IMR-90 (cell line): ENCODE data around the gene SLC9A9. TPM values are rescaled to one million over a fixed set of nuclear protein-coding genes. Genes with fewer than 3 reads are reported as not detected.

Source experiments
- ATAC-seq: fragments of 200-7000 bp; cut with Tn5 transposase; 2 replicates; pipeline ENCODE4 v1.9.1; 2020; ENCODE audit warnings: low read depth, mild to moderate bottlenecking, moderate library complexity
- BruUV-seq: library from RNA; stranded (reverse); fragments of 400-500 nt; replicated peaks from 2 replicates; lab custom pipeline; 2021; lab: Mats Ljungman, UMichigan
- CTCF ChIA-PET: fragments of 300-600 bp; formaldehyde crosslinking; extraction: SDS; loops from one replicate; lab custom pipeline; 2021; ENCODE audit warnings: antibody characterized with exemption; lab: Yijun Ruan, JAX
- POLR2A ChIA-PET: fragments of 300-600 bp; sonication (Branson Sonifier 250); formaldehyde crosslinking; loops from one replicate; lab custom pipeline; 2022; ENCODE audit warnings: antibody characterized with exemption; ENCODE audit not compliant: unreplicated experiment; lab: Charles Lee
- DNase-seq: peaks from one replicate; pipeline ENCODE4 v3.0.0; 2013
- H2AFZ ChIP-seq: replicated peaks from 2 replicates; pipeline ENCODE3; 2013; ENCODE audit warnings: low read length, mild to moderate bottlenecking; ENCODE audit not compliant: poor library complexity
- H2AK5ac ChIP-seq: 2 replicates; pipeline ENCODE4 v1.6.1; 2013; ENCODE audit warnings: low read depth, low read length, inconsistent platforms
- H2AK9ac ChIP-seq: replicated peaks from 2 replicates; pipeline ENCODE3; 2013; ENCODE audit warnings: mild to moderate bottlenecking, low read depth, low read length, moderate library complexity; ENCODE audit not compliant: poor library complexity
- H2BK120ac ChIP-seq: 2 replicates; pipeline ENCODE4 v1.6.1; 2013; ENCODE audit warnings: low read depth, low read length, inconsistent platforms
- H2BK15ac ChIP-seq: 3 replicates; pipeline ENCODE4 v1.6.1; 2013; ENCODE audit warnings: low read depth, low read length, inconsistent platforms
- H2BK20ac ChIP-seq: 2 replicates; pipeline ENCODE4 v1.6.1; 2013; ENCODE audit warnings: low read depth, mild to moderate bottlenecking, inconsistent platforms, low read length, moderate library complexity
- H2BK5ac ChIP-seq: 2 replicates; pipeline ENCODE4 v1.6.1; 2013; ENCODE audit warnings: mild to moderate bottlenecking, low read depth, low read length, inconsistent platforms; ENCODE audit not compliant: poor library complexity, severe bottlenecking
- H3K14ac ChIP-seq: replicated peaks from 2 replicates; pipeline ENCODE4 v1.6.1; 2013; ENCODE audit warnings: low read depth, low read length, inconsistent platforms
- H3K18ac ChIP-seq: 2 replicates; pipeline ENCODE4 v1.6.1; 2013; ENCODE audit warnings: low read depth, low read length, control low read depth
- H3K23ac ChIP-seq: 2 replicates; pipeline ENCODE4 v1.6.1; 2013; ENCODE audit warnings: low read depth, low read length, inconsistent platforms
- H3K27ac ChIP-seq: 2 replicates; pipeline ENCODE4 v1.5.1; 2013; ENCODE audit warnings: mild to moderate bottlenecking, control low read depth, low read length; ENCODE audit not compliant: insufficient read depth
- H3K27me3 ChIP-seq: 2 replicates; pipeline ENCODE4 v1.6.1; 2013; ENCODE audit warnings: low read length; ENCODE audit not compliant: control insufficient read depth, insufficient read depth
- H3K36me3 ChIP-seq: 2 replicates; pipeline ENCODE4 v1.6.1; 2013; ENCODE audit warnings: low read length, mixed read lengths; ENCODE audit not compliant: control insufficient read depth, insufficient read depth
- H3K4ac ChIP-seq: 2 replicates; pipeline ENCODE4 v1.6.1; 2013; ENCODE audit warnings: low read depth, low read length, inconsistent platforms
- H3K4me1 ChIP-seq: 2 replicates; pipeline ENCODE4 v1.6.1; 2013; ENCODE audit warnings: low read length, mixed read lengths; ENCODE audit not compliant: control insufficient read depth, insufficient read depth
- H3K4me2 ChIP-seq: 2 replicates; pipeline ENCODE4 v1.6.1; 2013; ENCODE audit warnings: low read depth, mild to moderate bottlenecking, control low read depth, low read length, moderate library complexity
- H3K4me3 ChIP-seq: 2 replicates; pipeline ENCODE4 v1.5.1; 2013; ENCODE audit warnings: low read depth, mild to moderate bottlenecking, control low read depth, low read length, moderate library complexity; ENCODE audit not compliant: insufficient read depth
- H3K56ac ChIP-seq: 2 replicates; pipeline ENCODE4 v1.6.1; 2013; ENCODE audit warnings: low read length, inconsistent platforms; ENCODE audit not compliant: insufficient read depth; ENCODE audit errors: extremely low read depth
- H3K79me1 ChIP-seq, 2 experiments: 2 replicates each; pipeline ENCODE4 v1.6.1; 2013; ENCODE audit warnings: low read length in 2 of 2, inconsistent platforms in 1 of 2, low read depth in 1 of 2
- H3K9ac ChIP-seq: 2 replicates; pipeline ENCODE4 v1.6.1; 2013; ENCODE audit warnings: low read depth, low read length, control low read depth
- H3K9me1 ChIP-seq: 2 replicates; pipeline ENCODE4 v1.6.1; 2013; ENCODE audit warnings: low read length, inconsistent platforms; ENCODE audit not compliant: insufficient read depth
- H3K9me3 ChIP-seq: 2 replicates; pipeline ENCODE4 v1.6.1; 2013; ENCODE audit warnings: low read length; ENCODE audit not compliant: control insufficient read depth, insufficient read depth
- H4K20me1 ChIP-seq: 2 replicates; pipeline ENCODE4 v1.6.1; 2013; ENCODE audit warnings: low read length, inconsistent platforms; ENCODE audit not compliant: insufficient read depth
- H4K5ac ChIP-seq: 2 replicates; pipeline ENCODE4 v1.6.1; 2013; ENCODE audit warnings: mild to moderate bottlenecking, low read depth, low read length, control low read depth
- H4K8ac ChIP-seq, 2 experiments: 2 replicates each; pipeline ENCODE4 v1.6.1; 2013; ENCODE audit warnings: low read depth in 2 of 2, low read length in 2 of 2, control low read depth in 1 of 2, inconsistent platforms in 1 of 2
- H4K91ac ChIP-seq: 2 replicates; pipeline ENCODE4 v1.6.1; 2013; ENCODE audit warnings: low read depth, low read length, inconsistent platforms; ENCODE audit not compliant: insufficient read depth
- BHLHE40 ChIP-seq: fragments of 150-350 bp; IDR thresholded peaks from 2 replicates; pipeline ENCODE4 v1.6.1; 2016; ENCODE audit warnings: mild to moderate bottlenecking, low read depth, low read length
- CHD1 ChIP-seq: IDR thresholded peaks from 2 replicates; pipeline ENCODE4 v1.6.1; 2012; ENCODE audit warnings: low read depth, low read length, improper control_type of control experiment
- CTCF ChIP-seq: conservative IDR thresholded peaks from 2 replicates; pipeline ENCODE4 v1.5.1; 2012; ENCODE audit warnings: mild to moderate bottlenecking, low read depth, low read length, improper control_type of control experiment
- ELK1 ChIP-seq: fragments of 150-350 bp; IDR thresholded peaks from 2 replicates; pipeline ENCODE4 v1.6.1; 2016; ENCODE audit warnings: low read depth, mild to moderate bottlenecking, low read length, moderate library complexity, borderline replicate concordance
- FOS ChIP-seq: fragments of 150-350 bp; IDR thresholded peaks from 2 replicates; pipeline ENCODE4 v1.6.1; 2016; ENCODE audit warnings: low read depth, low read length
- MAFK ChIP-seq: IDR thresholded peaks from 2 replicates; pipeline ENCODE4 v1.6.1; 2012; ENCODE audit warnings: low read depth, low read length, improper control_type of control experiment
- MAZ ChIP-seq: IDR thresholded peaks from 2 replicates; pipeline ENCODE4 v1.6.1; 2012; ENCODE audit warnings: low read depth, mild to moderate bottlenecking, low read length, improper control_type of control experiment, moderate library complexity, borderline replicate concordance
- MXI1 ChIP-seq: IDR thresholded peaks from 2 replicates; pipeline ENCODE4 v1.6.1; 2012; ENCODE audit warnings: low read depth, mild to moderate bottlenecking, low read length, moderate library complexity, borderline replicate concordance
- NFE2L2 ChIP-seq: fragments of 150-350 bp; IDR thresholded peaks from 2 replicates; pipeline ENCODE4 v1.6.1; 2016; ENCODE audit warnings: low read depth, mild to moderate bottlenecking, low read length
- POLR2A ChIP-seq: IDR thresholded peaks from 2 replicates; pipeline ENCODE4 v1.6.1; 2012; ENCODE audit warnings: mild to moderate bottlenecking, low read depth, low read length
- RAD21 ChIP-seq: IDR thresholded peaks from 2 replicates; pipeline ENCODE4 v1.6.1; 2012; ENCODE audit warnings: low read length, improper control_type of control experiment
- RCOR1 ChIP-seq: IDR thresholded peaks from 2 replicates; pipeline ENCODE4 v1.6.1; 2012; ENCODE audit warnings: mild to moderate bottlenecking, low read length, improper control_type of control experiment; ENCODE audit not compliant: insufficient replicate concordance
- RFX5 ChIP-seq: IDR thresholded peaks from 2 replicates; pipeline ENCODE4 v1.8.0; 2012; ENCODE audit warnings: low read depth, mild to moderate bottlenecking, low read length, moderate library complexity
- SMC3 ChIP-seq: fragments of 150-350 bp; IDR thresholded peaks from 2 replicates; pipeline ENCODE4 v1.6.1; 2016; ENCODE audit warnings: low read depth, mild to moderate bottlenecking, antibody characterized with exemption, low read length, moderate library complexity
- USF2 ChIP-seq: fragments of 150-350 bp; IDR thresholded peaks from 2 replicates; pipeline ENCODE4 v1.6.1; 2017; ENCODE audit warnings: mild to moderate bottlenecking, antibody characterized with exemption, low read length, low read depth
- WGBS, 2 experiments: methylation state at CpG; one replicate each; pipeline versions ENCODE4 v1.1.5 to v1.1.7; 2013; ENCODE audit warnings: missing lambda C conversion rate in 2 of 2; ENCODE audit not compliant: insufficient read length in 1 of 2; ENCODE audit errors: extremely low coverage in 2 of 2; 5-methylcytosine and 5-hydroxymethylcytosine counted together
- dilution Hi-C: fragments of 300-500 bp; cut with HindIII; formaldehyde crosslinking; loops from one replicate; pipeline ENCODE4 v1.14.3; 2018; ENCODE audit warnings: low sequenced_read_pairs; ENCODE audit not compliant: unreplicated experiment
- in situ Hi-C: fragments of 300-500 bp; cut with MboI; formaldehyde crosslinking; loops from 3 replicates; pipeline ENCODE4 v1.14.3; 2019; ENCODE audit warnings: low sequenced_read_pairs, inconsistent platforms, mixed read lengths
- intact Hi-C: fragments of 100-400 bp; cut with micrococcal nuclease; formaldehyde crosslinking; loops from 2 replicates; pipeline ENCODE4 v1.10.0; 2022
- polyA plus RNA-seq, 3 experiments: library from polyadenylated mRNA; depleted of rRNA; stranded (reverse); fragments of >200 nt; gene quantifications; 2 replicates each; pipeline ENCODE4 v1.2.3, GENCODE V29; 2012; ENCODE audit warnings: low replicate concordance in 1 of 3
- total RNA-seq: library from RNA; depleted of rRNA; stranded (reverse); fragments of >200 nt; gene quantifications from 2 replicates; pipeline ENCODE4 v1.2.3, GENCODE V29; 2012

Gene SLC9A9
- total and polyA plus RNA-seq, 2 of the 4 experiments (the other 2 are of a cell fraction) = 1.4 to 2.3 TPM

- ChIA-PET POLR2A (no interaction called here), CTCF (no interaction called here)
- Histone ChIP-seq H3K27me3 (no peaks in the 10 kb centered on the region), H4K91ac (no peak overlapping the region), H3K18ac (no peak overlapping the region), H3K36me3 (no peaks in the 10 kb centered on the region), H3K14ac (no peak overlapping the region), H3K9me3 (no peaks in the 10 kb centered on the region), H4K5ac (no peak overlapping the region), H3K27ac (no peak overlapping the region), H2BK20ac (no peak overlapping the region), H3K9me1 (no peaks in the 10 kb centered on the region), H2BK15ac (no peak overlapping the region), H3K9ac (no peak overlapping the region), H2AK5ac (no peak overlapping the region), H3K23ac (no peak overlapping the region), H3K4me2 (no peak overlapping the region), H3K56ac (no peak overlapping the region), H3K79me1 (no peaks in the 10 kb centered on the region), H2BK120ac (no peak overlapping the region), H2BK5ac (no peak overlapping the region), H4K8ac (no peak overlapping the region), H3K4me1 (no peaks in the 10 kb centered on the region), H2AFZ (no peak overlapping the region), H2AK9ac (no peak overlapping the region), H4K20me1 (no peaks in the 10 kb centered on the region), H3K4me3 (no peak overlapping the region), H3K4ac (no peak overlapping the region)
- BruUV-seq = no TSS peak
- ATAC-seq = no peak
- intact Hi-C loops (no loop called here), in situ Hi-C loops (no loop called here), dilution Hi-C loops (no loop called here)
- WGBS, 2 experiments = no CpG with 5 or more reads among the region's 1 CpG
- TF ChIP-seq RFX5 (no peak), FOS (no peak), CTCF (no peak), NFE2L2 (no peak), CHD1 (no peak), MAZ (no peak), POLR2A (no peak), BHLHE40 (no peak), SMC3 (no peak), USF2 (no peak), MXI1 (no peak), RAD21 (no peak), RCOR1 (no peak), MAFK (no peak), ELK1 (no peak)
- DNase-seq = no peak
Measured at GRCh38 chr3:143496191-143496590, 352.1 kb downstream of the SLC9A9 start.
